Stimulated activated CD8-positive, alpha-beta memory T cell treated with anti-CD3 and anti-CD28 coated beads, Interleukin-15, amount 100 ng/mL, for 4 hours (primary cell): Measurements from ENCODE around the gene DMKN.
A peak's percentile ranks its signal among the peaks of the same experiment; 100 is the strongest.

Source experiments
- DNase-seq, 2 donors: peaks; one replicate each; pipeline ENCODE4 v3.0.0-alpha.2; 2020; ENCODE audit warnings: low read depth in 2 of 2

DMKN gene

GRCh38 chr19:35525873-35526272 lies 12.4 kb upstream of the DMKN start:
- DNase-seq: no peak

GRCh38 chr19:35524181-35524837 lies 10.9 kb upstream of the DMKN start:
- no peak for DNase-seq

- DNase-seq: no peak
Measured at GRCh38 chr19:35522745-35523327, 9.4 kb upstream of the DMKN start.

- DNase-seq: no peak
Measured at GRCh38 chr19:35521124-35521743, 7.8 kb upstream of the DMKN start.

- DNase-seq: no peak
Measured at GRCh38 chr19:35519291-35519690, 5.8 kb upstream of the DMKN start.

GRCh38 chr19:35518313-35518712 lies 4.9 kb upstream of the DMKN start:
- DNase-seq: no peak

GRCh38 chr19:35517342-35517741 lies 3.9 kb upstream of the DMKN start:
- no peak for DNase-seq

- DNase-seq: no peak
Measured at GRCh38 chr19:35516310-35516709, 2.9 kb upstream of the DMKN start.

GRCh38 chr19:35514282-35514809 lies 897 bp upstream of the DMKN start:
- DNase-seq: no peak

- DNase-seq: no peak
Measured at GRCh38 chr19:35512831-35513627, 420 bp downstream of the DMKN start.

- no peak for DNase-seq
Measured at GRCh38 chr19:35511337-35511736, 2.1 kb downstream of the DMKN start.

GRCh38 chr19:35510626-35510964 lies 2.9 kb downstream of the DMKN start:
- no peak for DNase-seq

- DNase-seq: peak; percentile 36 to 42
Measured at GRCh38 chr19:35509861-35510625, 3.4 kb downstream of the DMKN start.

- DNase-seq: peak in 1 of 2 donors; percentile 10
Measured at GRCh38 chr19:35509018-35509652, 4.3 kb downstream of the DMKN start.

- no peak for DNase-seq
Measured at GRCh38 chr19:35508129-35508528, 5.3 kb downstream of the DMKN start.

- no peak for DNase-seq
Measured at GRCh38 chr19:35507561-35507960, 5.9 kb downstream of the DMKN start.

- no peak for DNase-seq
Measured at GRCh38 chr19:35506011-35506410, 7.4 kb downstream of the DMKN start.

- DNase-seq: no peak
Measured at GRCh38 chr19:35502751-35503150, 10.7 kb downstream of the DMKN start.

GRCh38 chr19:35501684-35502083 lies 11.8 kb downstream of the DMKN start:
- no peak for DNase-seq

GRCh38 chr19:35500611-35501010 lies 12.8 kb downstream of the DMKN start:
- no peak for DNase-seq

- DNase-seq: no peak
Measured at GRCh38 chr19:35498984-35499527, 14.4 kb downstream of the DMKN start.
